AG10803 (cell line): ENCODE data around the gene COLGALT1.
A peak's percentile ranks its signal among the peaks of the same experiment; 100 is the strongest.

Source experiments
- DNase-seq: peaks from one replicate; pipeline ENCODE4 v3.0.0; 2010; ENCODE audit warnings: low read depth
- H3K4me3 ChIP-seq: 2 replicates; pipeline ENCODE4 v1.5.1; 2011; ENCODE audit warnings: mild to moderate bottlenecking, low read length, control low read depth
- TF ChIP-seq, protein P1 (sequence below): conservative IDR thresholded peaks from 2 replicates; pipeline ENCODE4 v1.5.1; 2011; ENCODE audit warnings: mild to moderate bottlenecking, low read length, control low read depth, inconsistent platforms

COLGALT1 gene

GRCh38 chr19:17606590-17607185, 51.2 kb downstream of the COLGALT1 start:
- TF ChIP-seq, protein P1, sequence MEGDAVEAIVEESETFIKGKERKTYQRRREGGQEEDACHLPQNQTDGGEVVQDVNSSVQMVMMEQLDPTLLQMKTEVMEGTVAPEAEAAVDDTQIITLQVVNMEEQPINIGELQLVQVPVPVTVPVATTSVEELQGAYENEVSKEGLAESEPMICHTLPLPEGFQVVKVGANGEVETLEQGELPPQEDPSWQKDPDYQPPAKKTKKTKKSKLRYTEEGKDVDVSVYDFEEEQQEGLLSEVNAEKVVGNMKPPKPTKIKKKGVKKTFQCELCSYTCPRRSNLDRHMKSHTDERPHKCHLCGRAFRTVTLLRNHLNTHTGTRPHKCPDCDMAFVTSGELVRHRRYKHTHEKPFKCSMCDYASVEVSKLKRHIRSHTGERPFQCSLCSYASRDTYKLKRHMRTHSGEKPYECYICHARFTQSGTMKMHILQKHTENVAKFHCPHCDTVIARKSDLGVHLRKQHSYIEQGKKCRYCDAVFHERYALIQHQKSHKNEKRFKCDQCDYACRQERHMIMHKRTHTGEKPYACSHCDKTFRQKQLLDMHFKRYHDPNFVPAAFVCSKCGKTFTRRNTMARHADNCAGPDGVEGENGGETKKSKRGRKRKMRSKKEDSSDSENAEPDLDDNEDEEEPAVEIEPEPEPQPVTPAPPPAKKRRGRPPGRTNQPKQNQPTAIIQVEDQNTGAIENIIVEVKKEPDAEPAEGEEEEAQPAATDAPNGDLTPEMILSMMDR, result no peak
- H3K4me3 ChIP-seq, result peak overlapping the region; percentile 36; the same call in 1 of the 2 replicates
- no peak for DNase-seq

GRCh38 chr19:17607936-17608335, 52.5 kb downstream of the COLGALT1 start:
- TF ChIP-seq, protein P1, result no peak
- H3K4me3 ChIP-seq, result no peak overlapping the region
- no peak for DNase-seq

- DNase-seq, result no peak
- TF ChIP-seq, protein P1, result no peak
- H3K4me3 ChIP-seq, result no peak overlapping the region
Measured at GRCh38 chr19:17610384-17610783, 54.9 kb downstream of the COLGALT1 start.

DNA sequence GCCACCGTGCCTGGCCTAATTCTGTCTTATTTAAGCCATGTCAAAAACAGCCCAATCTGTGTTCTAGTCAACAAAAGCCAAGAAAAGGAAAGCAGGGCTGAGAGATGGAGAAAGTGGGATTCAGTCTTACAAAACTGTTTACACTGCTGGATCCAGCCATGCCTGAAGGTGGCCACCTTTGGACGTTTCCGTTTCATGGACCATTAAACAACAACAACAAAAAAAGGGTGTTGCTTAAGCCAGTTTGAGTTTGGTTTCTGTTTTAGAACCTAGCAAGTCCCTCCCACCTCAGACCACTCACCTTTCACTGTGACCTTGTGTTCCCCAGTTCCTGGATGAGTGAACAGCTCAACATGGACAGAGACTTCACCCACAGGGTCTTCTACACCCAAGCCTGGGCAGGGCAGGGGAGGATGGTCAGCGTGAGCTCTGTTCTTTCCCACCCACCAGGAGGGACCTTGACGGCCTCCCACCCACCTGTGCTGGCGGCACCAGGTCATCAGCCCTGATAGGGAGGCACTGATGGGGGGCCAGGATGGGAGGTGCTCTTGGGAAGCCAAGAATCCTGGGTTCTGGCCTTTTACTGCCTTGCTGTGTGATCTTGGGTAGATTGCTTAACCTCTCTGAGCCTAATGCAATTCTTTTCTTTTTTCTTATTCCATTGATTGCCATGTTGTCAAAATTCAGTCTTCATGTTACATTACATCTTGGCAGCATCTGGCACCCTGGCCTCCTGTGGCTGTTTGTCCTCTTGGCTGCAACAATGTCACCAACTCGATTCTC, 56.2 kb downstream of the COLGALT1 start:
- no peak overlapping the region for H3K4me3 ChIP-seq
- TF ChIP-seq, protein P1, result no peak
- DNase-seq, result no peak

DNA sequence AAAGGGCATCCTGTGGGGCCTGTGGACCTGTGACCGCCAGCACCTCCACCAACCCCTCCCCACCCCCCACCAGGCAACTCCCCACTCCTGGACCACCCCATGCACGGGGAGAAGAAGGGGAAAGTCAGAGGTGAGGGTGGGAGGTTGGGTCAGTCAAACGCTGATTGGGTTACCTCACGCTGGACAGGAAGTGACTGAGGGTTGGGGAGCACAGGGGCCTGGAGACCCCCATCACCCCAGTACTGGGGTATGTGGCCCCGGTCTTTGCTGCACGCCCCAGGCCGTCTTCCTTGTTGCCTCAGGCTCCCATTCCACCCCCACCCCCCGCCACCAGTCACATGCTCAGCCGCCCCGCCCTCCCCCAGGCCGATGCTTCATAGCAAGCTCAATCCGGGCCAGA, 59.0 kb downstream of the COLGALT1 start:
- DNase-seq, result no peak
- H3K4me3 ChIP-seq, result no peak overlapping the region
- TF ChIP-seq, protein P1, result no peak

GRCh38 chr19:17615889-17616685, 60.6 kb downstream of the COLGALT1 start:
- TF ChIP-seq, protein P1, result no peak
- DNase-seq, result no peak
- H3K4me3 ChIP-seq, result no peak overlapping the region

DNA sequence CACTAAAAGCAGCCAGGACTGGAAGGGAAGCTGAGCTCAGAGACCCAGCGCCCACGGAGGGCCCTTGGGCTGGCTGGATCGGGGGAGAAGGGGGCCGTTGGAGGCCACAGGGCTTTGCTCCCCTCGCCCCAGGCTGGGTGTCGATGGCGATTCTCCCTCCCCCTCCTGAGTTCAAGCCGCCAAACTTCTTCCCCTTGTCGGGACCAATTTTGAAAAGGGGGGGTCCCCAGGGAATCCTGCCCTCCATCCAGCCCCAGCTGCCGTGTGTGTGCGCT, 61.2 kb downstream of the COLGALT1 start:
- TF ChIP-seq, protein P1, result no peak
- DNase-seq, result no peak
- no peak overlapping the region for H3K4me3 ChIP-seq
